H1 (cell line): ENCODE results near the gene HOXD4. TPM values are rescaled to one million over a fixed set of nuclear protein-coding genes. Genes with fewer than 3 reads are reported as not detected.

ENCODE experiments used
- EP300 ChIP-seq, 2 experiments: IDR thresholded peaks; 1 replicate in 1 of 2; 2 replicates in 1 of 2; pipeline ENCODE4 v1.6.1; 2011 to 2012; ENCODE audit warnings: low read depth in 2 of 2, low read length in 2 of 2, mild to moderate bottlenecking in 2 of 2, borderline replicate concordance in 1 of 2, inconsistent platforms in 1 of 2, moderate library complexity in 1 of 2
- GABPA ChIP-seq: IDR thresholded peaks from 2 replicates; pipeline ENCODE4 v1.6.1; 2011; ENCODE audit warnings: mild to moderate bottlenecking, low read length, moderate library complexity, borderline replicate concordance; ENCODE audit not compliant: insufficient read depth
- KDM1A ChIP-seq: fragments of 200-600, 300-600 bp; sonication (generic); IDR thresholded peaks from 2 replicates; pipeline ENCODE4 v1.7.1; 2016; ENCODE audit warnings: mild to moderate bottlenecking, low read length, borderline replicate concordance
- MAX ChIP-seq: IDR thresholded peaks from 2 replicates; pipeline ENCODE4 v1.6.1; 2012; ENCODE audit warnings: inconsistent platforms
- RBBP5 ChIP-seq: IDR thresholded peaks from 2 replicates; pipeline ENCODE4 v1.7.1; 2012; ENCODE audit warnings: low read depth, mild to moderate bottlenecking, inconsistent platforms, low read length, moderate library complexity, borderline replicate concordance
- SP4 ChIP-seq: IDR thresholded peaks from 2 replicates; pipeline ENCODE4 v1.6.1; 2012; ENCODE audit warnings: low read length, inconsistent platforms
- TCF12 ChIP-seq: IDR thresholded peaks from 2 replicates; pipeline ENCODE4 v1.6.1; 2011; ENCODE audit warnings: low read depth, mild to moderate bottlenecking, low read length
- YY1 ChIP-seq: IDR thresholded peaks from 2 replicates; pipeline ENCODE4 v1.6.1; 2011; ENCODE audit warnings: low read depth, mild to moderate bottlenecking, low read length
- polyA plus RNA-seq, 7 experiments: library from polyadenylated mRNA; depleted of rRNA in 3 of 7; stranded (reverse) in 5 of 7; unstranded in 2 of 7; fragments of >200 nt in 5 of 7; fragments of 200-250 nt in 2 of 7; gene quantifications; 1 replicate in 5 of 7; 2 replicates in 1 of 7; 4 replicates in 1 of 7; pipeline versions ENCODE4 v1.2.1 to v1.2.3, GENCODE V29; 2011 to 2013; ENCODE audit warnings: missing spikeins in 2 of 7, mixed read lengths in 2 of 7
- total RNA-seq: library from RNA; stranded (reverse); fragmentation: NEBNext Ultra II Directional; extraction: Animal tissue kit (Norgen Biotek cat#: 25700); gene quantifications from 2 replicates; pipeline ENCODE4 v1.2.1, GENCODE V29; 2021

Gene HOXD4
- total and polyA plus RNA-seq, 2 of the 8 experiments (the other 6 are each of a cell fraction or from before 2014, with no cell fraction given) = not detected

GRCh38 chr2:176172007-176172894, 20.9 kb downstream of the HOXD4 start (continued):
- TF ChIP-seq TCF12 (no peak), MAX (no peak), SP4 (no peak), KDM1A (no peak), EP300 (IDR thresholded peaks at IDR 0.05; ENCODE audit: borderline replicate concordance in 1 of 2, low read depth in 2 of 2, low read length in 2 of 2) (no peak), RBBP5 (no peak), GABPA (no peak), YY1 (no peak)
- TF ChIP-seq, all 59 proteins: peak for 5
